ENCODE results near the gene PSMC4.

Gene PSMC4

GRCh38 chr19:39968789-39969188 is 2.2 kb upstream of the PSMC4 start:
- H3K79me1 ChIP-seq (ENCODE audit: low read length) = peaks cover 12% of the 10 kb centered on the region
- no peak overlapping the region for H2BK120ac ChIP-seq (ENCODE audit: insufficient read depth, low read length, poor library complexity)
- H2BK5ac ChIP-seq (ENCODE audit: low read depth, low read length, poor library complexity) = no peak overlapping the region
- H3K4me1 ChIP-seq (ENCODE audit: control insufficient read depth in 1 of 2, insufficient read depth in 2 of 2, low read length in 2 of 2) = peaks cover 3 to 9% of the 10 kb centered on the region in 2 experiments
- H3K4me3 ChIP-seq (ENCODE audit: low read depth, low read length) = no peak overlapping the region
- H3K79me2 ChIP-seq (ENCODE audit: control insufficient read depth, insufficient read depth, low read length, poor library complexity) = peaks cover 15% of the 10 kb centered on the region
- no peak overlapping the region for H2AFZ ChIP-seq (ENCODE audit: insufficient read depth, low read length, poor library complexity)
- H4K8ac ChIP-seq (ENCODE audit: low read depth, low read length) = no peak overlapping the region
- WGBS (ENCODE audit: extremely low coverage, insufficient coverage, insufficient read length) = no CpG with 5 or more reads among the region's 15 CpGs
- no peaks in the 10 kb centered on the region for H3K9me3 ChIP-seq (ENCODE audit: insufficient read depth, low read depth, low read length)
- no peak for DNase-seq
- H3K18ac ChIP-seq (ENCODE audit: low read length) = no peak overlapping the region
- no peak overlapping the region for H4K91ac ChIP-seq (ENCODE audit: low read depth, low read length)
- H2BK12ac ChIP-seq (ENCODE audit: low read length) = no peak overlapping the region
- no peak overlapping the region for H3K14ac ChIP-seq (ENCODE audit: low read length)
- no peak overlapping the region for H3K4ac ChIP-seq (ENCODE audit: low read depth, low read length)
- no peak overlapping the region for H3K4me2 ChIP-seq (ENCODE audit: low read length)
- no peak overlapping the region for H3K23ac ChIP-seq (ENCODE audit: low read length)
- H3K9ac ChIP-seq (ENCODE audit: low read length) = no peak overlapping the region
- no peaks in the 10 kb centered on the region for H3K27me3 ChIP-seq (ENCODE audit: insufficient read depth, low read length)
- peaks cover 13 to 16% of the 10 kb centered on the region in 2 experiments for H3K36me3 ChIP-seq (ENCODE audit: control insufficient read depth in 1 of 2, insufficient read depth in 2 of 2, low read length in 2 of 2)
- H2AK5ac ChIP-seq (ENCODE audit: low read length) = no peak overlapping the region
- H3K27ac ChIP-seq (ENCODE audit: low read depth, low read length) = no peak overlapping the region
- no peak overlapping the region for H4K12ac ChIP-seq (ENCODE audit: low read depth, low read length)

DNA sequence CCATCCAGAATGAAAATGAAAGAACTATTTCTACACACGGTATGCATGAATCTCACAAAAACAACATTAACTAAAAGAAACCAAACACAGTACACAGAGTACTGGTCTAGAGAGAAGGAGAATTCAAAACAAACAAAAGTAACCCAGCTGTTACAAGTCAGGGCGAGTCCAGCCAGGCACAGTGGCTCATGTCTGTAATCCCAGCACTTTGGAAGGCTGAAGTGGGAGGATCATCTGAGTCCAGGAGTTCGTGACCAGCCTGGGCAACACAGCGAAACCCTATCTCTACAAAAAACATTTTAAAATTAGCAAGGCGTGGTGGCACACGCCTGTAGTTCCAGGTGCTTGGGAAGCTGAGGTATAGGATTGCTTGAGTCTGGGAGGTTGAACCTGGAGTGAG is 1.7 kb upstream of the PSMC4 start:
- Histone ChIP-seq H3K4ac (ENCODE audit: low read depth, low read length) (no peak overlapping the region), H3K23ac (ENCODE audit: low read length) (no peak overlapping the region), H3K4me3 (ENCODE audit: low read depth, low read length) (no peak overlapping the region), H4K8ac (ENCODE audit: low read depth, low read length) (no peak overlapping the region), H3K27me3 (ENCODE audit: insufficient read depth, low read length) (no peaks in the 10 kb centered on the region), H3K36me3 (ENCODE audit: control insufficient read depth in 1 of 2, insufficient read depth in 2 of 2, low read length in 2 of 2) (peaks cover 18 to 21% of the 10 kb centered on the region in 2 experiments), H3K18ac (ENCODE audit: low read length) (no peak overlapping the region), H3K27ac (ENCODE audit: low read depth, low read length) (no peak overlapping the region), H2BK5ac (ENCODE audit: low read depth, low read length, poor library complexity) (no peak overlapping the region), H3K4me2 (ENCODE audit: low read length) (no peak overlapping the region), H3K79me2 (ENCODE audit: control insufficient read depth, insufficient read depth, low read length, poor library complexity) (peaks cover 15% of the 10 kb centered on the region), H3K14ac (ENCODE audit: low read length) (no peak overlapping the region), H4K12ac (ENCODE audit: low read depth, low read length) (no peak overlapping the region), H3K79me1 (ENCODE audit: low read length) (peaks cover 12% of the 10 kb centered on the region), H2AK5ac (ENCODE audit: low read length) (no peak overlapping the region), H3K9me3 (ENCODE audit: insufficient read depth, low read depth, low read length) (no peaks in the 10 kb centered on the region), H2BK12ac (ENCODE audit: low read length) (no peak overlapping the region), H3K4me1 (ENCODE audit: control insufficient read depth in 1 of 2, insufficient read depth in 2 of 2, low read length in 2 of 2) (peaks cover 3 to 9% of the 10 kb centered on the region in 2 experiments), H2BK120ac (ENCODE audit: insufficient read depth, low read length, poor library complexity) (no peak overlapping the region), H4K91ac (ENCODE audit: low read depth, low read length) (no peak overlapping the region), H2AFZ (ENCODE audit: insufficient read depth, low read length, poor library complexity) (no peak overlapping the region), H3K9ac (ENCODE audit: low read length) (no peak overlapping the region)
- no peak for DNase-seq
- WGBS (ENCODE audit: extremely low coverage, insufficient coverage, insufficient read length) = no CpG with 5 or more reads among the region's 6 CpGs

DNA sequence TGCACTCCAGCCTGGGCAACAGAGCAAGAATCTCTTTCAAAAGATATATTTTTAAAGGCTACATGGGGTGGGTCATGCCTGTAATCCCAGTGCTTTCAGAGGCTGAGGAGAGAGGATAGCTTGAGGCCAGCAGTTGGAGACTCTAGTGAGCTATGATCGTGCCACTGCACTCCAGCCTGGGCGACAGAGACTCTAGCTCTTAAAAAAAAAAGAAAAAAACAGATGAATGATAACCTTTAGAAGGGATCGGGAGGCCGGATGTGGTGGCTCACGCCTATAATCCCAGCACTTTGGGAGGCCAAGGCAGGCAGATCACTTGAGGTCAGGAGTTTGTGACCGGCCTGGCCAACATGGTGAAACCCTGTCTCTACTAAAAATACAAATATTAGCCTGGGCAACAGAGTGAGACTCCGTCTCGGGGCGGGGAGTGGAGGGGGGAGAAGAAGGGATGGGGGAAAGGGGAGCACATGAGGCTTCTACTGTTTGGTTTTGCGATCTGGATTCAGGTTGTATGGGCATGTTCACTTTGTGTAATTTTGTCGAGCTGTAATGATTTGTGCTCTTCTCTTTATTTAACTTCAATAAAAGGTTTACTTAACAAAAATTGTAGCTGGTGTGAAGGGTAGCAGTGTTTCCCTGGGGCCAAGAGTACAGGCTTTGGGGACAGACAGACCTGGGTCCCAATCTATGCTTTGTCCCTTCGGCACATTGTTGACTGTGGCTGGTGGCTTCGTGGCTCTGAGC is 1.1 kb upstream of the PSMC4 start:
- no peak for DNase-seq
- Histone ChIP-seq H3K4me2 (ENCODE audit: low read length) (peak overlapping the region; percentile 78), H3K4me3 (ENCODE audit: low read depth, low read length) (peak overlapping the region; percentile 79), H3K27me3 (ENCODE audit: insufficient read depth, low read length) (no peaks in the 10 kb centered on the region), H2AFZ (ENCODE audit: insufficient read depth, low read length, poor library complexity) (peak overlapping the region; percentile 50), H3K4ac (ENCODE audit: low read depth, low read length) (peak overlapping the region; percentile 44), H3K27ac (ENCODE audit: low read depth, low read length) (no peak overlapping the region), H4K91ac (ENCODE audit: low read depth, low read length) (peak overlapping the region; percentile 76), H4K12ac (ENCODE audit: low read depth, low read length) (peak overlapping the region; percentile 59), H3K79me1 (ENCODE audit: low read length) (peaks cover 12% of the 10 kb centered on the region), H3K4me1 (ENCODE audit: control insufficient read depth in 1 of 2, insufficient read depth in 2 of 2, low read length in 2 of 2) (peaks cover 3 to 9% of the 10 kb centered on the region in 2 experiments), H2BK5ac (ENCODE audit: low read depth, low read length, poor library complexity) (no peak overlapping the region), H3K23ac (ENCODE audit: low read length) (no peak overlapping the region), H3K9me3 (ENCODE audit: insufficient read depth, low read depth, low read length) (no peaks in the 10 kb centered on the region), H3K36me3 (ENCODE audit: control insufficient read depth in 1 of 2, insufficient read depth in 2 of 2, low read length in 2 of 2) (peaks cover 24 to 27% of the 10 kb centered on the region in 2 experiments), H4K8ac (ENCODE audit: low read depth, low read length) (peak overlapping the region; percentile 86), H2BK12ac (ENCODE audit: low read length) (no peak overlapping the region), H2AK5ac (ENCODE audit: low read length) (peak overlapping the region; percentile 66), H3K18ac (ENCODE audit: low read length) (peak overlapping the region; percentile 38), H2BK120ac (ENCODE audit: insufficient read depth, low read length, poor library complexity) (no peak overlapping the region), H3K9ac (ENCODE audit: low read length) (no peak overlapping the region), H3K14ac (ENCODE audit: low read length) (peak overlapping the region; percentile 81), H3K79me2 (ENCODE audit: control insufficient read depth, insufficient read depth, low read length, poor library complexity) (peaks cover 15% of the 10 kb centered on the region)
- WGBS (ENCODE audit: extremely low coverage, insufficient coverage, insufficient read length) = no CpG with 5 or more reads among the region's 13 CpGs

GRCh38 chr19:39970425-39970674 is 615 bp upstream of the PSMC4 start:
- no peak overlapping the region for H3K23ac ChIP-seq (ENCODE audit: low read length)
- peak overlapping the region; percentile 66 for H2AK5ac ChIP-seq (ENCODE audit: low read length)
- peak overlapping the region; percentile 76 for H4K91ac ChIP-seq (ENCODE audit: low read depth, low read length)
- H3K4me3 ChIP-seq (ENCODE audit: low read depth, low read length) = peak overlapping the region; percentile 79
- peaks cover 15% of the 10 kb centered on the region for H3K79me2 ChIP-seq (ENCODE audit: control insufficient read depth, insufficient read depth, low read length, poor library complexity)
- no peak for DNase-seq
- peak overlapping the region; percentile 42 for H2BK5ac ChIP-seq (ENCODE audit: low read depth, low read length, poor library complexity)
- H3K36me3 ChIP-seq (ENCODE audit: control insufficient read depth in 1 of 2, insufficient read depth in 2 of 2, low read length in 2 of 2) = peaks cover 24 to 27% of the 10 kb centered on the region in 2 experiments
- peak overlapping the region; percentile 81 for H3K14ac ChIP-seq (ENCODE audit: low read length)
- no CpG with 5 or more reads among the region's 11 CpGs for WGBS (ENCODE audit: extremely low coverage, insufficient coverage, insufficient read length)
- no peaks in the 10 kb centered on the region for H3K27me3 ChIP-seq (ENCODE audit: insufficient read depth, low read length)
- H3K4me2 ChIP-seq (ENCODE audit: low read length) = peak overlapping the region; percentile 78
- no peaks in the 10 kb centered on the region for H3K9me3 ChIP-seq (ENCODE audit: insufficient read depth, low read depth, low read length)
- peak overlapping the region; percentile 50 for H2AFZ ChIP-seq (ENCODE audit: insufficient read depth, low read length, poor library complexity)
- peak overlapping the region; percentile 44 for H3K4ac ChIP-seq (ENCODE audit: low read depth, low read length)
- H3K27ac ChIP-seq (ENCODE audit: low read depth, low read length) = no peak overlapping the region
- no peak overlapping the region for H2BK12ac ChIP-seq (ENCODE audit: low read length)
- H3K4me1 ChIP-seq (ENCODE audit: control insufficient read depth in 1 of 2, insufficient read depth in 2 of 2, low read length in 2 of 2) = peaks cover 3 to 9% of the 10 kb centered on the region in 2 experiments
- peak overlapping the region; percentile 86 for H4K8ac ChIP-seq (ENCODE audit: low read depth, low read length)
- peak overlapping the region; percentile 37 for H2BK120ac ChIP-seq (ENCODE audit: insufficient read depth, low read length, poor library complexity)
- H3K9ac ChIP-seq (ENCODE audit: low read length) = peak overlapping the region; percentile 77
- H4K12ac ChIP-seq (ENCODE audit: low read depth, low read length) = peak overlapping the region; percentile 59
- peak overlapping the region; percentile 38 for H3K18ac ChIP-seq (ENCODE audit: low read length)
- peaks cover 12% of the 10 kb centered on the region for H3K79me1 ChIP-seq (ENCODE audit: low read length)
